NOMO-1 treated with DMSO at 0.1 percent for 48 hours (cell line): ENCODE data around the gene BPIFB3.
"Not testable (repeated sequence)": the region's sequence is repeated elsewhere in the genome, so short reads cannot be mapped to it uniquely, and the experiment has no call there.

Source experiments
- DNase-seq: peaks from one replicate; lab custom pipeline; 2025; ENCODE audit not compliant: unreplicated experiment; lab: John Stamatoyannopoulos, UW

BPIFB3 gene

DNA sequence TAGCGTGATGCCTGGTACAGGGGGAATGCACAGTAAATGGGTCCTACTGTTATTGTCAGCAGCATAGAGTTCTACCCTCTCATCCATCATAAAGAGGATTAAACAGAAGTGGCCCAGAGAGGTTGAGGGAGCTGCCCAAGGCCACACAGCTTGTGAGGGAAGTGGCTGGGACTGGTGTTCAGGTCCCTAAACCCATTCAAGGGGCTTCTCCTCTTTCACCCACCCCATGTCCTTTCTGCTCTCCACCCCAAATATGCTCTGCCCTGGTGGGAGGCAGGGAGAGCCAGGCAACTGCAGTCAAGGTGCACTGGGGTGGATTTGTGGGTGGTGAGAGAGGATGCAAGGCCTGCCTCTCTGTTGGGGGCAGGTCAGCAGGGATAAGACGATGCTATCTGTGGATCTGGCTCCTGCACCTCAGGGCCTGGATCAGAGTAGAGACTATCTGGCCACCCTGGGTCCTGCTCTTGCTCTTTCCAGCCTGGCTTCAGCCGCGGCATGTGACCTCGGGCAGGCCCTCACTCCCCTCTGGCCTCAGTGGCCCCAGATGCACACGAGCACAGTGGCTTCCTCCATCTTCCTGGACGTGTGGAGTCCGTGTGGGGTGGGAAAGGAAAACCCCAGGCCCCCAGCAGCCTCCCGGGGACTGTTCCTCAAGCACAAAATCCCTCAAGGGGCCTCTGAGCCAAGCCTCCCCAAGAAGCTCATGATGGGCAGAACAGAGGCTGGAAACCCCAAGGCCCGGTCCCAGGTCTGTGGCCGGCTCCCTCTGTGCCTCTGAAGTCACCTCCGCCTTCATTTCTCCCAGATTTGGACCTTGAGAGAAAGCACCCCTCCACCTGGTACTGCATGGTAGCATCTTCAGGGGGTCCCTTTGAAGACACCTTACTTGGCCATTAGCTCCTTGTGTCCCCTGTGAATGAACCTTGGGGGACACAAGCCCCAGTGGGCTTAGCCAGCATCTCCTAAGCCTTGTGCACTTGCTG lies 25.6 kb upstream of the BPIFB3 start:
- DNase-seq = no peak

DNA sequence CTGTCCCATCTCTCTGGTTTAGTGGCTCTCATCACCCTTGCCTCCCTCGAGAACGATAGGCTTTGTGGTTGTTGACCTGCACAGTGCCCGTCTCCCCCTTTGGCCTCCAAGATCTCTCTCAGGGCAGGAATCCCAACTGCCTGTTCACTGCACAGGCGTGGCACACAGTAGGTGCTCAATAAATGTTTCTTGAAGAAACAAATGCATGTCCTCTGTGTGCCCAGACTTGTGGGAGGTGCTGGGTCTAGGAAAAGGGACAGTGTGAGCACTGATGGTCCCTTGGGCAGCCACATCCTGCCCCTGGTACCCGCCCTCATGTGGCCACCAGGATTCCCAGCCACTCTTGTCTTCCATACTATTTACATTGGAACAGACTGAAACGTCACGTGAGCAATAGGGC lies 24.8 kb upstream of the BPIFB3 start:
- no peak for DNase-seq

DNA sequence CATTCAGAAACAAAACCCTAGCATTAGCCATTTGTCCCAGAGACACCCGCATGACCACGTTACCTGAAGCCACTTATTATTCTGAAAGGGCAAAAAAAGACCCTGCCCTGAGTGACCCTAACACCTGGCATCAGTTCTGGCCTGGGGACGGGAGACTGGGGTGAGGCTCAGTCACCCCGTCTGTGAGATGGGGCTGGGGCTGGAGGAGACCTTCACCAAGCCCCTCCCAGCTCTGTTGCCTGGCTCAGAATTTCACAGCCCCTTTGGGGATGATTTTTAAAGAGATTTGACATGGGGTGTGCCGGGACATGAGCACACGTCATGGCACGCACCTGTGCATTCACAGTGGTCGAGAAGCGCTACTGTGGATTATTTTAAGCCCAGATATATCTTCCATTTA lies 23.6 kb upstream of the BPIFB3 start:
- no peak for DNase-seq

DNA sequence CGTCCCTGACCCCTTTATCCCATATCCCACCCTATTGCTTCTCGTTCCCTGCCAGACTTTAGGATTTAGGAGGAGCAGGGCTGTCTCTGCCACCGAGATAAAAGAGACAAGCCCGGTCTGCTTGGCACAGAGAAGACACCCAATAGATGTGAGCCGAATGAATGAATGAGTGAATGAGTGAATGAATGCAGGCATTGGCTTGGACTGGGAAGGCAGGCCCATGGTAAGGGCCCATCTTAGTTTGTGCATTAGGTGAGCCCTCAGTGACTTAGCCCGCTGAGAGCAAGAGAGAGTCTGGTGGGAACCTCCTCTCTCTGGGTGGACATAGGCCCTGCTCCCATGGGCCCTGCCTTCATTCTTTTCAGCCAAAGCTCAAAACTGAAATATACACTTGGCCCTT lies 23.1 kb upstream of the BPIFB3 start:
- no peak for DNase-seq

DNA sequence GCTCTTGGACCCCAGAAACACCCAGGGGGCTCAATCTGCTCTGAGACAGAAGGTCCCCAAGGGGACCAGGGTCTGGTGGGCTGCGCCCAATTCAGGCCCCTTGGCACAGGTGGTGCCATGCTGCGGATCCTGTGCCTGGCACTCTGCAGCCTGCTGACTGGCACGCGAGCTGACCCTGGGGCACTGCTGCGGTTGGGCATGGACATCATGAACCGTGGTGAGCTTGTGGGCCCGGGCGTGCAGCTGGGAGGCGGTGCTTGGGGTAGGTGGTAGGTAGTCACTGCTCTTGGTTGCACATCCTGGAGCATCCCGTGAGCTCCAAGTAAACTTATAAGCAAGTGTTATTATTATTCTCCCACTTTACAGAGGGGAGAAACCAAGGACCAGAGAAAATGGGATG lies 22.2 kb upstream of the BPIFB3 start, which contains the start of gene BPIFB6:
TSS of gene BPIFB6 (plus strand) at position 118 of the 400 bp plus-strand sequence. CDS start at position 118, 0 bp downstream.
- no peak for DNase-seq

DNA sequence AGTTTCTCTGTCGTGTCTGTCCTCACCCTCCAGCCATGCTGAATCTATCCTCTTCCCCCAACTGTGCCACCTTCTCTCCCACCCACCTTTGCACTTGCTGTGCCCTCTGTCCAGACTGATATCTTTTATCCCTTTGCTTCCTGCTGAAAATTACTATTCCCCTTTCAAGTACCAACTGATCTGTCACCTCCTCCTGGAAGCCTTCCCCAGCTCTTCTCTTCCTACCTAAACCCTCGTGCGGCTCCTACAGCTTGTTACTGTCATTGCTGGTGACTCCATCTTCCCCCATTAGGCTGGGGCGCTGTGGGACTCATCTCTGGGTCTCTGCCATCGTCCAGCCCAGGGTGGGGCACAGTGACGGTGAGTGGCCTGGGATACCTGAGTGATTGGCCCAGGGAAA lies 21.1 kb upstream of the BPIFB3 start:
- DNase-seq = no peak

DNA sequence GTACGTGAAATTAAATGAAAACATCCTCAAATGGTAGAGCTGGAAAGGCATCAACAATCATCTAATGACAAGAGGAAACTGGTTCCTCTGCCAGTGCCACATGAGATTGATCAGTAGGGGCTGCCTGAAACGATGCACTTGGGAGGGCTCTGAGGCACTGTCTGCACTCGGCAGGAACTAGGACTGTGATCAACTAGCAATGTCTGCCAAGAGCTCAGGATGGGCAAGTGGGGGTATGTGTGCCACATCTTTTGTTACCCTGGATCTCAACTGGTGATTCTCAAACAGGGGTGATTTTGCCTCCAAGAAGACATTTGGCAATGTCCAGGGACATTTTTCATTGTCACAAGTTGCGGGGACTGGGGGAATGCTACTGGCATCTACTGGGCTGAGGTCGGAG lies 20.3 kb upstream of the BPIFB3 start:
- no peak for DNase-seq

DNA sequence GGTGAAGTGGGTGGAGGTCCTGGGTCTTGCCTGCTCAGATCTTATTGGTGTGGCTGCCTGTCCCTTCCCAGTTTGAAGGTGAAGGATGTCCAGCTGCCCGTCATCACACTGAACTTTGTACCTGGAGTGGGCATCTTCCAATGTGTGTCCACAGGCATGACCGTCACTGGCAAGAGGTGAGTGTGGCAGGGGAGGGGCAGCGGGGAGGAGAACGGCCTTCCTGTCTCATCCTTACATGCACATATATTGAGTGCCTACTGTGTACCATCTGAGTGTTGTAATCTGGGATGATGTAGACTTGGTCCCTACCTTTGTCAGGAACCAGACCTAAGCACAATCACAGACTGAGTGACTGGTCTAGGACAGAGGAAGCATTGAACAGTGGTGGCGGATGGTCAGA lies 19.6 kb upstream of the BPIFB3 start:
- no peak for DNase-seq

DNA sequence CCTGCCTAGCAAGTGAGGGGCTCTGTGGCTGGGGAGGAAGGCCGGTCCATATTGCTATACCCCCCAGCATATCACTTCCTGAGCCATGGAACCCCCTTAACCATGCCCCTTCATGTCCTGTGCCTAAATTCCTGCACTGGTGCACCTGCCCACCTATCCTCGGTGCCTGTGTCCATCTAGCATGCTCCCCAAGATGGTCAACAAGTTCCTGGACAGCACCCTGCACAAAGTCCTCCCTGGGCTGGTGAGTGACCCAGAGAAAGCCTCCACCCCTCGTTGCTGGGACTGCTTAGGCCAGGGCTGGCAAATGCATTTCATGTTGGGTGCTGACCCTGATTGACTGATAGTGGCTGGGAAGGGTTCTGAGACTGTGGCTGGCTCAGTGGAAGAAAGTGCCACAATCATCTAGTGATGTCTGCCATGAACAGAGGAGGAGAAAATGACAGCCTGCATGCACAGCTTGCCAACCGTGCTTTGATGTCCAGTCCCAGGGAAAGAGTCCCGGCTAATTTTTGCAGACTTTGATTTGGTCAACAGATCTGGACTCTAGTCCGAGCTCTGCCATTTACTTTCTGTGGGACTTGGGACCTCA lies 18.7 kb upstream of the BPIFB3 start:
- no peak for DNase-seq

DNA sequence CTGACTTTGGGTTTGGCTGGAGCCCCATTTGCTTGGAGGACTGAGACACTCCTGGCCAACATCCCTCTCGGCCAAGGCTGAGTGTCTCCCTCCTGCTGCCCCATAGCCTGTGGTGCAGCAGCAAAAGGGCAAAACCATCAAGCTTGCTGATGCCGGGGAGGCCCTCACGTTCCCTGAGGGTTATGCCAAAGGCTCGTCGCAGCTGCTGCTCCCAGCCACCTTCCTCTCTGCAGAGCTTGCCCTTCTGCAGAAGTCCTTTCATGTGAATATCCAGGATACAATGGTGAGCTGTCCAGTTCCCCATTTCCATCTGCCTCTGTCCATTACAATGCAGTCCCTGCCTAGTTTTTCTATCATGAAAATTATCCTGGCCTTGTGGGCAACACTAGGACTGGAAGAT lies 16.2 kb upstream of the BPIFB3 start:
- DNase-seq = no peak

DNA sequence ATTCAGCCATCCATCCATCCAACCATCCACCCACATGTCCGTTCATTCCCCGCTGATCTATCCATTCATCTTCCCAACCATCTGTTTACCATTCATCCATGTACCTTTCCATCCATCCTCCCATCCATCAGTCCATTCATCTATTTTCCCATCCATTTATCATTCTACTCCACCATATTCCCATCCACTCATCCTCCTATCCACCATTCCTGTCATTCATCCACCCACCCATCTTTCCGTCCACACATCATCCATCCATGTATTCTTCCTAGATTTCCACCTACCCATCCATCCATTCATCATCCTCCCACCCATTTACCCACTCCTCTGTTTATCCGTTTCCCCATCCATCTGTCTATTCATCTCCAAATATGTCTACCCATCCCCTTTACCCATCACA lies 15.5 kb upstream of the BPIFB3 start:
- no peak for DNase-seq

DNA sequence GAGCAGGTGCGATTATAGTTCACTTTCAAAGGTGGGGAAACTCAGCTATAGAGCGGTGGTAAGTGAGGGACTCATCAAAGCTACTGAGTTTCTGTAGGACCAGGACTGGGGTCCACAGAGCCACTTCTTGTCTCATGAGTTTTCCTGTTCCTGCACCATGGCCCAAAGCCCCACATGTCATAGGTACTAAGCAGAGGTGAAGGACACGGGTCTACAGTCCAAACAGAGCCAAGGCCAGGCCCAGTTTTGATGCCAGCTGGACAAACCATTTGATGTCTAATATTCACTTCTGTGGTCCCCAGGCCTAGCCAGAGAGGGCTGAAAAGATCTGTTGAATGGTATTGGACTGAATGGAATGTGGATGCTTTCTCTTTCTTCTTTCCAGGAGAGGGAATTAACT lies 11.3 kb upstream of the BPIFB3 start:
- no peak for DNase-seq

DNA sequence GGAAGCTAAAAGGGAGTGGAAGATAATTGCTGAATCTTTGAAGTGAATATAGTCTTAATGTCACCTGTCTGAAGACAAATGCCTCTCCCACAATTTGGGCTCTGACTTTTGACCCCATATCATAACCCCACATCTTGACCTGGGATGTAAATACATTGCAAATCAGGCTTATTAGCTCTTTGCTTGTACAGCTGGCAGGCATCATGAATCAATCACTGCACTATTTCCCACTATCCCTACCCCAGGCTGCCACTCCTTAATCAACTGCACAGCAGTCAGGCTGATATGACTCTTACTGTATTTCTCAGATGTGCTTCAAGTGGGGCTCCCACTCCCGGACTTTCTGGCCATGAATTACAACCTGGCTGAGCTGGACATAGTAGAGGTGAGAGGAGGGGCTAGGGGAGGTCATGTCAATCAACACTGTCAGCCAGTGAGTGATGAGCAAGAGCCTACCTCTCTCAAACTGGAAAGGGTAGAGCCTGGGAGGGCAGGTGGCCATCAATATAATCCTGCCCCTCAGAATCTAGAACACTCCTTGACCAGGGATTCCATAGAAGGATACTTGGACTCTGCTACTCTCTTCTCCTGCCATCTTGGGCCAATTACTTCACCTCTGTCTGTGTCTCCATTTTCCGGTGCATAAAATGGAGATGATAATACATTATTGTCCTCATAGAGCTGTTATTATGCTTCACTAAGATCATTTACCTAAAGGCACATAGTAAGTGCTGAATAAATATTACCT lies 10.5 kb upstream of the BPIFB3 start:
- no peak for DNase-seq

DNA sequence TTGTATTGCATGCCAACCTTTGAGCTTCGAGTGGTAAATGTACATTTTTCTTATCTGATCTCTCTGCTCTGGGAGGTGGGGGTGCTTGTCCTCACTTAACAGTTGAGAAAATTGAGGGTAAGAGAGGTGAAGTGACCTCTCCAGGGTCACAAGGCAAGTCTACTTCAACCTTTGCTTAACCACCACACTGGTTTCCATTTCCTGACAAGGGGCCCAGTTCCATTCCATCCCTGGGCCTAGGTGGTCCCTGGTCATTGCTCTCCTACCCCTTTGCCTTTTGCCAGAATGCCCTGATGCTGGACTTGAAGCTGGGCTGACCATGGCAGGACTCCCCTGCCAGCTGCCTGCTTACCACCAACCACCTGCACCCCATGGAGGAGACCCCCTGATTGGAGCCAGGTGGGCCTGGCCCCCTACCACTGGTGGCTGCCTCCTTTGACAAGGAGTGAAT lies 9.9 kb upstream of the BPIFB3 start:
- no peak for DNase-seq

DNA sequence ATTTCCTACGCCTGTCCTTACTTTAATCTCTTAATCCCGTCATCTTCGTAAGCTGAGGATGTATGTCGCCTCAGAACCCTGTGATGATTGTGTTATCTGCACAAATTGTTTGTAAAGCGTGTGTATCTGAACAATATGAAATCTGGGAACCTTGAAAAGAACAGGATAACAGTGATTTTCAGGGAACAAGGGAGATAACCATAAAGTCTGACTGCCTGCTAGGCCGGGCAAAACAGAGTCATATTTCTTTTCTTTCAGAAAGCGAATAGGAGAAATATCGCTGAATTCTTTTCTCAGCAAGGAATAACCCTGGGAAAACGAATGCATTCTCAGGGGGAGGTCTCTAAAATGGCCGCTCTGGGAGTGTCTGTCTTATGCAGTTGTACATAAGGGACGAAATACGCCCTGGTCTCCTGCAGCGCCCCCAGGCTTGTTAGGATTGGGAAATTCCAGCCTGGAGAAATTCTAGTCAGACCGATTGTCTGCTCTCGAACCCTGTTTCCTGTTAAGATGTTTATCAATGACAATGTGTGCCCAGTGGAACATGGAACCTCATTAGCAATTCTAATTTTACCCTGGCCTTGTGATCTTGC lies 8.5 kb upstream of the BPIFB3 start:
- DNase-seq = not testable (repeated sequence)

DNA sequence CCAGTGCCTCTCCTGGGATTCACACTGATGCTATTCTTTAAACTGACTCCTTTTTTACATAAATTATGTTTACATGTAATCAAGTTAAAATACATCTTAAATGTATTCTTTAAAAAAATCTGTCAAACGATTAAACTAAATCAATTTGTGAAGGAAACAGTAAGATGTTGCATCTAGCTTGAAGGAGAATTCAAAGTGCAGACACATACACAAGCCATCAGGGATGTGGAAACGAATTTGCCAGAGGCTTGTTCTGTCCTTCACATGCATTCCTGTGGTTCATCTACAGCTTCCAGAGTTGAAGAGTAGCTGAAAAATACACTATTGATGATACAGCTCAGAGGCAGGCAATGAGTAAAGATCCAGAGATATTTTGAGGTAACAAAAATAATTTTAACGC lies 7.3 kb upstream of the BPIFB3 start:
- no peak for DNase-seq

DNA sequence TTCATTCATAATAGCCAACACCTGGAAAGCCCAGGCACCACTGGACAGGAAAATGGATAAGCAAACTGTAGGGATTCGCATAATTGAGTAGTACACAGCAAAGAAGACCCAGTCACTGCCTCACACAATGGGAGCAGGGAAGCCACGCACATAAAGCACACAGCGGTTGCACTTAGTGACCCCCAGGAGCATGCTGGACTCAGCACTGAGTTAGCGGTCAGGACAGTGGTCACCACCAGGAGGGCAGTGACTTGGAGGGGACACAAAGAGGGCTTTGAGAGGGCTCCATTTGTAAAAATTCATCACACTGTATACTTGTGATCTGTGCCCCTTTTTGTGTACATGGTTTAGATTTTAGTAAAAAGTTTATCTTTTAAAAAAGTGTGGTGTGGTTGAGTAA lies 2.4 kb upstream of the BPIFB3 start:
- DNase-seq = no peak

DNA sequence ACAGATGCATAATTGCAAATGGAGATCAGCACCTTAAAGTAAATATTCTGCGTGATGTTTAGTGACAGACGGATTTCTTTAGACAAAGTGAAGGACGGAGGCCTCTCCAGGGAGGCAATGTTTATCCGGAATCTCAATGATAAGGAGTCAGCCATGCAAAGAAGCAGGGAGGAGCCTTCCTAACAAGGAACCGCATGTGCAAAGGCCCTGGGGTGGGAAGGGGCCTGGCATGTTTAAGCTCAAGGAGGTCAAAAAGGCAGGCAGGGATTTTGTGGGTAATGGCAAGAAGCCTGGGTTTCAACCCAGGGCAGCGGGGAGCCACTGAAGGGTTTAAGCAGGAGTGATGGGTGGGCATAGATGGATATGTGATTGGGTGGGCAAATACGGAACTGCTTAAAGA lies 678 bp downstream of the BPIFB3 start:
- no peak for DNase-seq

DNA sequence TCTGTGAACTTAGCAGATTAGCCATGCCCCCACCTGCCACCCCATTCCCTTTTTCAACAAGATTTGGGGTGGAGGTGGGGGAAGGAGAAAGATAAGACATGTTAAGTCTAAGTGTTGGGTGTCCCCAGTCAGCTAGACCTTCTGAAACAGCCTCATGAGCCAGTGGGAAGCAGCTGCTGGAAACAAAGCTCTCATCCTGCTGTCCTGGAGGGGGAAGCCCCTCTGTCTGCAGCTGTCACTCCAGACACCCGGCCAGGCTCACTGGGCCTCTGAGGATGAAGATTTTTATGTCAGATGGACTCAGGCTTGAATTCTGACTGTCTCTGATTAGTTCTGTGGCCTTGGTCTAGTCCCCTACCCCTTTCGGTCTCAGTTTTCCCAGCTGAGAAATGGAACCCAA lies 1.1 kb downstream of the BPIFB3 start:
- no peak for DNase-seq

DNA sequence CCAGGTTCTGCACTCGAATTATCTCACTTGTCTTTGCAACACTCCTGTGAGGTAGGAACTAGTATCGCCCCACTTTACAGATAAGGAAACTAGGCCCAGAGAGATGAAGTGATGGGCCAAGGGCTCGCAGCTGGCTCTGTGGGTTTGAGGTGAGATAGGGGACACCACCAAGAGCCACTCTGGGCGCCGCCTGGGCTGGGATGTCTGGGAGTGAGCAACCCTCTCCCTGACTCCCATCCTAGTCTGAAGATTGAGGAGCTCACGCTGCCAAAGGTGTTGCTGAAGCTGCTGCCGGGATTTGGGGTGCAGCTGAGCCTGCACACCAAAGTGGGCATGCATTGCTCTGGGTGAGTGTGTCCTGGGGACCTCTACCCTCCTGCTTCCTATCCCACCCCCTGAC lies 5.4 kb downstream of the BPIFB3 start:
- no peak for DNase-seq

DNA sequence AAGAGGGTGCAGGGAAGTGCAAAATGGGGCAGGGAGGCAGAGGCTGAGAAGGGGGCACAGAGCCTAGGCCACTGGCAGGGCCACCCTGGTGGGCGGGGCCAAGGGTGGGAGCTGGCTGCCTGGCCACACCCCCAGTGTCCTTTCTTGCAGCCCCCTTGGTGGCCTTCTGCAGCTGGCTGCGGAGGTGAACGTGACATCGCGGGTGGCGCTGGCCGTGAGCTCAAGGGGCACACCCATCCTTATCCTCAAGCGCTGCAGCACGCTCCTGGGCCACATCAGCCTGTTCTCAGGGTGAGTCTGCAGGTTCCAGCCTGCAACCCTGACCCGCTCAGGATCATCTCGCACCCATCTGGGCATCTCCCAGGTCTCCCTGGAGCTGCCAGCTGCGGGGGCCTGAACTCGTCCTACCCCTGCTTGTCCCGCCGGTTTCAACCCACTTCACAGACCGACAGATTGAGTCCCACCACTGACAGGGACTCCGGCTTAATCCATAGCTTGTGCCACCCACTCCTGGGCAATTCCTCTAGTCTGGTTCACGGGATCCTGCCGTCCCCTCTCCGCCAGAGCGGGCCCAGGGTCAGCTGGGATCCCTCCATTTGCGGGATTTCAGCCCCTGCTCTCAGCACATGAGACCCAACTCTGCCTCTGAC lies 6.2 kb downstream of the BPIFB3 start:
- no peak for DNase-seq
